ES-I3 (cell line): ENCODE data around the gene HIF1AN.

Source experiments
- H3K36me3 ChIP-seq: 2 replicates; pipeline ENCODE4 v1.6.1; 2013; ENCODE audit warnings: mild to moderate bottlenecking, low read length, control low read depth, moderate library complexity; ENCODE audit not compliant: insufficient read depth
- H3K4me1 ChIP-seq: 2 replicates; pipeline ENCODE4 v1.6.1; 2013; ENCODE audit warnings: mild to moderate bottlenecking, control low read depth, low read length; ENCODE audit not compliant: insufficient read depth
- H3K9ac ChIP-seq: 2 replicates; pipeline ENCODE4 v1.6.1; 2013; ENCODE audit warnings: low read depth, mild to moderate bottlenecking, low read length, moderate library complexity
- H3K9me3 ChIP-seq: 2 replicates; pipeline ENCODE4 v1.6.1; 2013; ENCODE audit warnings: mild to moderate bottlenecking, low read length, moderate library complexity; ENCODE audit not compliant: control insufficient read depth, insufficient read depth

Gene HIF1AN

GRCh38 chr10:100607439-100607838 lies 71.7 kb downstream of the HIF1AN start:
- Histone ChIP-seq H3K9me3 (no peaks in the 10 kb centered on the region), H3K36me3 (no peaks in the 10 kb centered on the region), H3K9ac (no peak overlapping the region), H3K4me1 (no peaks in the 10 kb centered on the region)
